Adipose tissue (tissue), 3 donors: ENCODE data around the gene SLC26A11. TPM values are rescaled to one million over a fixed set of nuclear protein-coding genes. Genes with fewer than 3 reads are reported as not detected.
"Not testable (repeated sequence)": the region's sequence is repeated elsewhere in the genome, so short reads cannot be mapped to it uniquely, and the experiment has no call there.

Source experiments
- H3K27ac ChIP-seq: one replicate; pipeline ENCODE4 v1.5.1; 2013; ENCODE audit warnings: low read depth, low read length
- WGBS, 3 donors: extraction: QIAGEN DNeasy Blood & Tissue Kit; methylation state at CpG; one replicate each; pipeline ENCODE4 v1.1.7; 2013; 5-methylcytosine and 5-hydroxymethylcytosine counted together
- polyA plus RNA-seq, 3 donors: library from polyadenylated mRNA; stranded (reverse); fragments of 200-250 nt; gene quantifications; one replicate each; pipeline ENCODE4 v1.2.3, GENCODE V29; 2013
- donor health status: healthy with polysubstance abuse.
- donor health status: Bipolar disorder and iron deficiency.
- donor health status: healthy.

The SLC26A11 gene
- polyA plus RNA-seq, 3 donors: 5.6 to 7.2 (median 6.9) TPM

- WGBS, 3 donors: 90 to 93% (median 91%) methylated on average over 17 of the region's 17 CpGs
- H3K27ac ChIP-seq: no peak overlapping the region
Observed at GRCh38 chr17:80265205-80266068, 45.2 kb downstream of the SLC26A11 start.

GRCh38 chr17:80267391-80267790 lies 47.2 kb downstream of the SLC26A11 start:
- WGBS, 3 donors: 98 to 99% (median 99%) methylated on average over 6 of the region's 6 CpGs

GRCh38 chr17:80268427-80268826 lies 48.2 kb downstream of the SLC26A11 start:
- 85 to 94% (median 91%) methylated on average over 4 of the region's 4 CpGs for WGBS, 3 donors
- H3K27ac ChIP-seq: no peak overlapping the region

More at GRCh38 chr17:80267391-80267790, 47.2 kb downstream of the SLC26A11 start:
- no peak overlapping the region for H3K27ac ChIP-seq

GRCh38 chr17:80269405-80269807 lies 49.2 kb downstream of the SLC26A11 start:
- 72 to 94% (median 89%) methylated on average over 2 of the region's 2 CpGs for WGBS, 3 donors
- no peak overlapping the region for H3K27ac ChIP-seq

- no peak overlapping the region for H3K27ac ChIP-seq
- WGBS, 3 donors: 88 to 92% (median 89%) methylated on average over 10 of the region's 10 CpGs
Observed at GRCh38 chr17:80270104-80270503, 49.9 kb downstream of the SLC26A11 start.

- H3K27ac ChIP-seq: no peak overlapping the region
- WGBS, 3 donors: 79 to 87% (median 82%) methylated on average over 4 of the region's 4 CpGs
Observed at GRCh38 chr17:80270836-80271235, 50.6 kb downstream of the SLC26A11 start.

- WGBS, 3 donors: 83 to 95% (median 95%) methylated on average over 10 of the region's 10 CpGs
- no peak overlapping the region for H3K27ac ChIP-seq
Observed at GRCh38 chr17:80272366-80272765, 52.1 kb downstream of the SLC26A11 start.

GRCh38 chr17:80274331-80274730 lies 54.1 kb downstream of the SLC26A11 start:
- 79 to 87% (median 81%) methylated on average over 9 of the region's 9 CpGs for whole genome bisulfite sequencing, 3 donors
- no peak overlapping the region for H3K27ac ChIP-seq

- 63 to 85% (median 73%) methylated on average over 4 of the region's 4 CpGs for WGBS, 3 donors
- H3K27ac ChIP-seq: no peak overlapping the region
Observed at GRCh38 chr17:80274871-80275449, 54.7 kb downstream of the SLC26A11 start.

GRCh38 chr17:80275857-80276256 lies 55.6 kb downstream of the SLC26A11 start:
- WGBS, 3 donors: 92 to 97% (median 95%) methylated on average over 8 of the region's 8 CpGs
- not testable (repeated sequence) for H3K27ac ChIP-seq

- H3K27ac ChIP-seq: no peak overlapping the region
- WGBS, 3 donors: 79 to 85% (median 79%) methylated on average over 33 to 34 of the region's 34 CpGs
Observed at GRCh38 chr17:80277751-80278671, 57.8 kb downstream of the SLC26A11 start.

- H3K27ac ChIP-seq: no peak overlapping the region
- WGBS, 3 donors: 44 to 73% (median 58%) methylated on average over 14 of the region's 14 CpGs
Observed at GRCh38 chr17:80279895-80280294, 59.7 kb downstream of the SLC26A11 start.

- 92 to 95% (median 93%) methylated on average over 10 of the region's 10 CpGs for WGBS, 3 donors
- no peak overlapping the region for H3K27ac ChIP-seq
Observed at GRCh38 chr17:80281516-80281915, 61.3 kb downstream of the SLC26A11 start.

GRCh38 chr17:80283116-80283852 lies 63.1 kb downstream of the SLC26A11 start:
- no peak overlapping the region for H3K27ac ChIP-seq
- 72 to 80% (median 78%) methylated on average over 19 of the region's 19 CpGs for WGBS, 3 donors

GRCh38 chr17:80284631-80285030 lies 64.4 kb downstream of the SLC26A11 start:
- 84 to 97% (median 92%) methylated on average over 11 of the region's 11 CpGs for WGBS, 3 donors
- H3K27ac ChIP-seq: no peak overlapping the region

- 87 to 97% (median 91%) methylated on average over 19 of the region's 19 CpGs for WGBS, 3 donors
- H3K27ac ChIP-seq: no peak overlapping the region
Observed at GRCh38 chr17:80285237-80285920, 65.2 kb downstream of the SLC26A11 start.

- 92 to 95% (median 95%) methylated on average over 5 of the region's 5 CpGs for WGBS, 3 donors
- H3K27ac ChIP-seq: no peak overlapping the region
Observed at GRCh38 chr17:80286638-80286960, 66.4 kb downstream of the SLC26A11 start.

GRCh38 chr17:80287038-80287437 lies 66.8 kb downstream of the SLC26A11 start:
- no peak overlapping the region for H3K27ac ChIP-seq
- 80 to 89% (median 83%) methylated on average over 9 of the region's 9 CpGs for WGBS, 3 donors
